ENCODE measurements around the gene SPCS3. TPM values are rescaled to one million over a fixed set of nuclear protein-coding genes. Genes with fewer than 3 reads are reported as not detected.
"Not testable (repeated sequence)": the region's sequence is repeated elsewhere in the genome, so short reads cannot be mapped to it uniquely, and the experiment has no call there.

Gene SPCS3
- total and polyA plus RNA-seq, 2 donors, result 47.3 to 192 TPM

- WGBS, result 89% methylated on average over 3 of the region's 3 CpGs
- Histone ChIP-seq H3K4me3 (ENCODE audit: low read depth, low read length) (no peak overlapping the region), H3K36me3 (ENCODE audit: insufficient read depth) (no peaks in the 10 kb centered on the region), H3K27ac (ENCODE audit: low read depth) (no peak overlapping the region), H3K4me1 (ENCODE audit: insufficient read depth) (no peaks in the 10 kb centered on the region)
- DNase-seq (ENCODE audit: extremely low spot score), result no peak
These were observed 28.0 kb upstream of the SPCS3 start for GRCh38 chr4:176291748-176292147.

GRCh38 chr4:176292920-176293319 is 26.8 kb upstream of the SPCS3 start:
- H3K4me1 ChIP-seq (ENCODE audit: insufficient read depth), result no peaks in the 10 kb centered on the region
- no peak overlapping the region for H3K27ac ChIP-seq (ENCODE audit: low read depth)
- WGBS, result 90% methylated on average over 1 of the region's 1 CpG
- H3K4me3 ChIP-seq (ENCODE audit: low read depth, low read length), result no peak overlapping the region
- H3K36me3 ChIP-seq (ENCODE audit: insufficient read depth), result no peaks in the 10 kb centered on the region
- no peak for DNase-seq (ENCODE audit: extremely low spot score)

GRCh38 chr4:176293660-176294059 is 26.1 kb upstream of the SPCS3 start:
- Histone ChIP-seq H3K4me1 (ENCODE audit: insufficient read depth) (no peaks in the 10 kb centered on the region), H3K36me3 (ENCODE audit: insufficient read depth) (no peaks in the 10 kb centered on the region), H3K27ac (ENCODE audit: low read depth) (no peak overlapping the region), H3K4me3 (ENCODE audit: low read depth, low read length) (no peak overlapping the region)
- WGBS, result 90% methylated on average over 1 of the region's 1 CpG
- DNase-seq (ENCODE audit: extremely low spot score), result no peak

- not testable (repeated sequence) for H3K36me3 ChIP-seq (ENCODE audit: insufficient read depth); DNase-seq (ENCODE audit: extremely low spot score)
- 56% methylated on average over 5 of the region's 5 CpGs for WGBS
These were observed 23.9 kb upstream of the SPCS3 start for GRCh38 chr4:176295907-176296306.

DNA sequence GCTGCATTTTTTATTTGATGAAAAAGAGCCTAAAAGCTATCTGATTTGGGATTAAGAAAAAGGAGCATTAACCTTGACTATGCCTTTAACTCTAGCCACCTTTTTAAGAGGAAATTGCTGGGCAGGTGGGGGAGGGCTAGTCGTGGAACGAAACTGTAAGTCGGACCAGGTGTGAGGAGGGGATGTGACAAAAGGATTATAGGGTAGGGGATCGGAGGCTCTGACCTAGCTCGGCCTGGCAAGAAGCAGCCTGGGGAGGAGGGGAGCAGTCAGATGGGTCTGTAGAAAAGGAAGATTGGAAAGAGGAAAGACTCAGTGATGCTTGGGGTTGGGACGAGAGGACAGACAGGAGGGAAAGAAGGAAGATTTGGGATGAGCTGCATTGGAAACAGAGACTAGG is 21.1 kb upstream of the SPCS3 start:
- Histone ChIP-seq H3K27ac (ENCODE audit: low read depth) (no peak overlapping the region), H3K36me3 (ENCODE audit: insufficient read depth) (no peaks in the 10 kb centered on the region), H3K4me1 (ENCODE audit: insufficient read depth) (no peaks in the 10 kb centered on the region), H3K4me3 (ENCODE audit: low read depth, low read length) (no peak overlapping the region)
- 69% methylated on average over 6 of the region's 6 CpGs for WGBS
- DNase-seq (ENCODE audit: extremely low spot score), result no peak

More at GRCh38 chr4:176295907-176296306, 23.9 kb upstream of the SPCS3 start:
- H3K4me1 ChIP-seq (ENCODE audit: insufficient read depth); H3K27ac ChIP-seq (ENCODE audit: low read depth); H3K4me3 ChIP-seq (ENCODE audit: low read depth, low read length): not testable (repeated sequence)

DNA sequence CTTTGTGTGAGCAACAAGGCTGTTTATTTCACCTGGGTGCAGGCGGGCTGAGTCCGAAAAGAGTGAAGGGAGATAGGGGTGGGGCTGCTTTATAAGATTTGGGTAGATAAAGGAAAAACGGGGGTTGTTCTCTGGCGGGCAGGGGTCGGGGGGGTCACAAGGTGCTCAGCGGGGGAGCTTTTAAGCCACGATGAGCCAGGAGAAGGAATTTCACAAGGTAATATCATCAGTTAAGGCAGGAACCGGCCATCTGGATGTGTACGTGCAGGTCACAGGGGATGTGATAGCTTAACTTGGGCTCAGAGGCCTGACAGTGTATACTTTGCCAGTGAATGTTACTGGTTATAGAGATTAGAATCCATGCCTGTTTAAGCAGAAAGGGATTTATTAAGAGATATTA is 19.7 kb upstream of the SPCS3 start:
- Histone ChIP-seq H3K4me3 (ENCODE audit: low read depth, low read length) (no peak overlapping the region), H3K36me3 (ENCODE audit: insufficient read depth) (no peaks in the 10 kb centered on the region), H3K27ac (ENCODE audit: low read depth) (no peak overlapping the region), H3K4me1 (ENCODE audit: insufficient read depth) (no peaks in the 10 kb centered on the region)
- DNase-seq (ENCODE audit: extremely low spot score), result no peak
- 90% methylated on average over 7 of the region's 9 CpGs for WGBS

DNA sequence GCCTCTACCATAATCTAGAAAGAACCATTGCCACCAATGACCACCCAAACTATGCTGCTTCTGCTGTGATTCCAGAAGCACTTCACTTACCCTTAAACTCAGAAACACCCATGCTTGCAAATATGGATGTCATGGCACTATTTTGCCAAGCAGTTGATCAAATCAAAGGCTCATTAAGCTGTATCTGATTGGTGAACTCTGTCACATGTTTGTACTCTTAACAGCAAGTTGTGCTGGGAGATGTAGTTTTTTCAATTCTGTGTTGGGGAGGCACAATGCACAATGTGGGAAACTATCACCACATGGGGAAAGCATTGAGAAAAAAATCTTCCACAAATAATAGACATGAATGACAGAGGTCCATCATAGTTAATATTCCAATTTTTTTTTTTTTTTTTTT is 19.2 kb upstream of the SPCS3 start:
- Histone ChIP-seq H3K4me3 (ENCODE audit: low read depth, low read length) (no peak overlapping the region), H3K27ac (ENCODE audit: low read depth) (no peak overlapping the region), H3K4me1 (ENCODE audit: insufficient read depth) (no peaks in the 10 kb centered on the region), H3K36me3 (ENCODE audit: insufficient read depth) (no peaks in the 10 kb centered on the region)
- no peak for DNase-seq (ENCODE audit: extremely low spot score)

DNA sequence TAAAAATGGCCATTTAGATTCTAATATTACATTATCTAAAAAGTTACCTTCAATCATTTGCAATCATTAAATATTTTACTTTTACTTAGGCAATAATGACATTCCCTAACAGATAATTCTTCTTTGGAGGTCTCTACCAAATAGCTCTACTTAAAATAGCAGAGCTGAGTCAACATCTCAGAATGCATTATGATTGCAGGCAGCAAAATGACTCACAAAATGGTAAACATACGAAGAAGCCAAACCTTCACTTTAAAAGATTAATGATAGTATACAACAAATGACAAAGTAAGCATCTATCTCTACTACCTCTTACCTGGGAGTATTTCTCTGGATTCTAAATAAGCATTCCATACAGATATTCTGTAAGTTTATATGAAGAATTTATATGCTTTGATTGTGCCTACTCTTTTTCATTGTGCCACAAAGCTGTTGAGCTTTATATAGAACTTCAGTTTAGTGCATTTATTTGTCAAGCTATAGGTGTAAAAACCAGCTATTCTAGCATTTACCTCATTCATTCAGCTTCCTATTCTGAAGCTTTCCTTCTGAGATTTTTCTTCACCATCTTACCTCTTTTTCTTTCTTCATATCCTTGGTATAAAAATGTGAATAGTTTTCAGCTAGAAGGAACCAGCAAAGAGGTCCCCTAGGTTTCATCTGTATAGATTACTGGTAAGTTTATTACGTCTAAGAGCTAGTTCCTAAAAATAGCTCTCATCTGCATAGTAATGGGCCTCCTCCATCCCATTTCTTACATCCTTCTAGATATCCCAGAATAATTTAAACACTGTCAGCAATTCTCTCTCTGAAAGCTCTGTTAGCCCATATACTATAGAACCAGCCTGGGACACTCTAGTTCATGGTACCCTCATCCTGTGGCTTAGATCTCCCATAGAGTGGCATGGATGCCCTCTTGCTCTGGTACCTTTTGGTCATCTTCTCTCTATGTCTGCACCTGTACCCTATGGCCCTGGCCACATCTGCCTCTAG is 17.2 kb upstream of the SPCS3 start:
- WGBS, result 34% methylated on average over 2 of the region's 2 CpGs
- H3K4me3 ChIP-seq (ENCODE audit: low read depth, low read length), result no peak overlapping the region
- no peak overlapping the region for H3K27ac ChIP-seq (ENCODE audit: low read depth)
- H3K36me3 ChIP-seq (ENCODE audit: insufficient read depth), result no peaks in the 10 kb centered on the region
- no peak for DNase-seq (ENCODE audit: extremely low spot score)
- no peaks in the 10 kb centered on the region for H3K4me1 ChIP-seq (ENCODE audit: insufficient read depth)

DNA sequence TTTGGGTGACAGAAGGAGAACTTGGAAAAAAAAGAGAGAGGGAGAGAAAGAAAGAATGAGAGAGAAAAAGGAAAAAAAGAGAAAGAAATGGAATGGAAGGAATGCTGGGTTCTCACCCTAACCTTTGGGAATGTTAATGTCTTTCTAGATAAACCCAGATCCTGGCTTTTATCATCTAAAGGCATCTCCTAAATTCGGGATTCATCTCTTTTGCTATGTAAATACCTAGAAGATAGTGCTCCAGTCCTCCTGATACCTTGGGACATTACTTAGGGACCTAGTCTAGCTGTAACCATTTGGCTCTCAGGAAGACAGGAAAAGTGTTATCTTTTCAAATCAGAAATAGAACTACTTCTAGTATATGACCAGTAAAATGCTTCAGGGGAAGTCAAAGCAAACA is 15.8 kb upstream of the SPCS3 start:
- Histone ChIP-seq H3K27ac (ENCODE audit: low read depth) (no peak overlapping the region), H3K4me1 (ENCODE audit: insufficient read depth) (no peaks in the 10 kb centered on the region), H3K36me3 (ENCODE audit: insufficient read depth) (no peaks in the 10 kb centered on the region), H3K4me3 (ENCODE audit: low read depth, low read length) (no peak overlapping the region)
- no peak for DNase-seq (ENCODE audit: extremely low spot score)
- 18% methylated on average over 1 of the region's 1 CpG for WGBS

DNA sequence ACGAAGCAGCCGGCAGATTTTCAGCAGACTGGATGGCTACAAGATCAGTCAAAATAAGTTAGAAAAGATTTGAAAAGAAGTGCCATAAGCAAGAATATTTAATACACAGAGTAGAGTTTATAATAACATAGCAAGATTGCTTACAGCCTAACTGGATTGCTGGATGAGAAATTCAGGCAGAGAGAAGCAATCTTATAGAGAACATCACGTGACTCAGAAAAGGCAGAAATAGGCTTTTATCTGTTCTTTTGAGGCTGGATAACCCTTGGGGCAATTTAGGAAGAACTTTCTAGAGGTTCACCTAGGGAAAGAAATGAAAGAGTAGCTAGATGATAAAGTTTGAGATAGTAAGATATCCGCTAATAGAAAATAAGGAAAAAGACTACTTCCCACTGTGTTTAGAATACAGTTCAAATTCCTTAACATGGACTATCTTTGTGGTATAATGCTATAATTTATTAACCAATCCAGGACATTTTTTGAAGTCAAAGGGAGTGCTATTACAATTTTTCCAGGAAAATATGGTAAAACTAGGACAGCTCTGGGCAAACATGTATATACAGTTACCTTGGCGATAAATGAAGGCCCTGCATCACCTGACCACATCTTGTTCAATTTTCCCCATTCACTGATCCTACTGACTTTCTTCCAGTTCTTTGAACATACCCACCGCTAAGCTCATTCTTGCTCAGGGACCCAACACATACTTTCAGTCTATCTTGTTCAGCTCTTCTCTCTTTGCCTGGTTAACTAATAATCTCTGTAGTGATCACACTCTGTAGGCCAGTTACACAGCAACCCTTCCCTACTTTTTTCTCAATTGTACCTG is 12.7 kb upstream of the SPCS3 start:
- WGBS, result 85% methylated on average over 6 of the region's 6 CpGs
- DNase-seq (ENCODE audit: extremely low spot score), result no peak
- no peak overlapping the region for H3K4me3 ChIP-seq (ENCODE audit: low read depth, low read length)
- H3K4me1 ChIP-seq (ENCODE audit: insufficient read depth), result no peaks in the 10 kb centered on the region
- H3K27ac ChIP-seq (ENCODE audit: low read depth), result no peak overlapping the region
- H3K36me3 ChIP-seq (ENCODE audit: insufficient read depth), result no peaks in the 10 kb centered on the region

DNA sequence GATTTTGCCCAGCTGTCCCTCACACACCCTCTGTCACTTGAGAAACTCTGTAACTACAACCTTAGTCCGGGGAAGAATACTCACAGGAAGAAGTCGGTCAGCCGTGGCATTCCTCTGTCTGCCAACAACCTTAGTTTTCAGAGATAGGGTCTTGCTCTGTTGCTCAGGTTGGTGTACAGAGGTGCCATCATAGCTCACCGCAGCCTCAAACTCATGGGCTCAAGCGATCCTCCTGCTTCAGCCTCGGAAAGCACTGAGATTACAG is 12.2 kb upstream of the SPCS3 start:
- 75% methylated on average over 6 of the region's 6 CpGs for WGBS
- DNase-seq (ENCODE audit: extremely low spot score), result no peak

GRCh38 chr4:176308441-176308840 is 11.3 kb upstream of the SPCS3 start:
- H3K4me3 ChIP-seq (ENCODE audit: low read depth, low read length), result no peak overlapping the region
- DNase-seq (ENCODE audit: extremely low spot score), result no peak
- H3K4me1 ChIP-seq (ENCODE audit: insufficient read depth), result no peaks in the 10 kb centered on the region
- no peaks in the 10 kb centered on the region for H3K36me3 ChIP-seq (ENCODE audit: insufficient read depth)
- H3K27ac ChIP-seq (ENCODE audit: low read depth), result no peak overlapping the region
- 91% methylated on average over 3 of the region's 3 CpGs for WGBS

More for the DNA sequence above, 12.2 kb upstream of the SPCS3 start:
- Histone ChIP-seq H3K4me1 (ENCODE audit: insufficient read depth) (no peaks in the 10 kb centered on the region), H3K27ac (ENCODE audit: low read depth) (no peak overlapping the region), H3K4me3 (ENCODE audit: low read depth, low read length) (no peak overlapping the region), H3K36me3 (ENCODE audit: insufficient read depth) (no peaks in the 10 kb centered on the region)

DNA sequence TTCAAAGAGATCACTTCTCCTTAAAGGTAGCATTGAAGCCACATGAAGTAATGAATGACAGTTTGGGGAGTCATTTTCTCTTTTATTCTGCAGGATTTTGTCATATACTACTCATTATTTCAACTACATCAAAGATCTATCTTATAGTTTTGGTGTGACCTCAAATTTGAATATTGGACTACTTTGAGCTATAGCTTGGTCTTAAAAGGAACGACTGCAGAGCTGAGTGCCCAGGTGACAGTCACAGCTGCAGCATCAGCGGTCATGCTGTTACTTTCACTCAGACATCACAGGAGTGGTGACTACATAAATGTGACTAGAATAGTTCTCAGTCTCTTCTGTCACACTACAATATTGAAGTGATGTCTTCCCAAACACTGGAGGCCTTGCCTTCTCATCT is 10.7 kb upstream of the SPCS3 start:
- Histone ChIP-seq H3K4me3 (ENCODE audit: low read depth, low read length) (no peak overlapping the region), H3K36me3 (ENCODE audit: insufficient read depth) (no peaks in the 10 kb centered on the region), H3K27ac (ENCODE audit: low read depth) (no peak overlapping the region), H3K4me1 (ENCODE audit: insufficient read depth) (no peaks in the 10 kb centered on the region)
- 90% methylated on average over 2 of the region's 2 CpGs for WGBS
- no peak for DNase-seq (ENCODE audit: extremely low spot score)

GRCh38 chr4:176309772-176310171 is 10.0 kb upstream of the SPCS3 start:
- Histone ChIP-seq H3K36me3 (ENCODE audit: insufficient read depth) (no peaks in the 10 kb centered on the region), H3K4me1 (ENCODE audit: insufficient read depth) (no peaks in the 10 kb centered on the region)
- no peak for DNase-seq (ENCODE audit: extremely low spot score)

More at GRCh38 chr4:176309772-176310171, 10.0 kb upstream of the SPCS3 start:
- Histone ChIP-seq H3K27ac (ENCODE audit: low read depth) (no peak overlapping the region), H3K4me3 (ENCODE audit: low read depth, low read length) (no peak overlapping the region)

Data from urinary bladder (tissue), 4 donors.